OCI-LY7 (cell line): ENCODE data around the gene GRK5.

Experiments used
- CTCF ChIP-seq: fragments of 200-600 bp; sonication (generic); conservative IDR thresholded peaks from 2 replicates; pipeline ENCODE4 v1.5.1; 2014; ENCODE audit warnings: mild to moderate bottlenecking, antibody characterized with exemption, low read length, moderate library complexity, mixed read lengths
- EZH2phosphoT487 ChIP-seq: fragments of 200-600 bp; sonication (generic); IDR thresholded peaks from 2 replicates; pipeline ENCODE4 v1.6.1; 2018; ENCODE audit warnings: low read depth, borderline replicate concordance, mild to moderate bottlenecking, mixed run types, antibody characterized with exemption, low read length, moderate library complexity, mixed read lengths

- TF ChIP-seq CTCF = no peak
- TF ChIP-seq EZH2phosphoT487 = no peak
These were observed 198.1 kb downstream of the GRK5 start for GRCh38 chr10:119405520-119405807.
